Uterus (tissue), 2 donors: ENCODE results near the gene CXCL11.

Experiments used
- POLR2A ChIP-seq, 2 donors: fragments of 450-650 bp; IDR thresholded peaks; one replicate each; pipeline ENCODE4 v1.6.1; 2016; ENCODE audit warnings: antibody characterized with exemption in 2 of 2, mild to moderate bottlenecking in 1 of 2, moderate library complexity in 1 of 2
- TF ChIP-seq, protein P1 (sequence below), 4 experiments: fragments of 200-600 bp in 2 of 4; fragments of 450-650 bp in 2 of 4; sonication (generic) in 2 of 4; IDR thresholded peaks; one replicate each; pipeline ENCODE4 v1.5.1; 2016 to 2019; ENCODE audit warnings: antibody characterized with exemption in 4 of 4, mild to moderate bottlenecking in 2 of 4, moderate library complexity in 1 of 4

GRCh38 chr4:76011018-76011670, 24.7 kb downstream of the CXCL11 start:
- TF ChIP-seq, protein P1, sequence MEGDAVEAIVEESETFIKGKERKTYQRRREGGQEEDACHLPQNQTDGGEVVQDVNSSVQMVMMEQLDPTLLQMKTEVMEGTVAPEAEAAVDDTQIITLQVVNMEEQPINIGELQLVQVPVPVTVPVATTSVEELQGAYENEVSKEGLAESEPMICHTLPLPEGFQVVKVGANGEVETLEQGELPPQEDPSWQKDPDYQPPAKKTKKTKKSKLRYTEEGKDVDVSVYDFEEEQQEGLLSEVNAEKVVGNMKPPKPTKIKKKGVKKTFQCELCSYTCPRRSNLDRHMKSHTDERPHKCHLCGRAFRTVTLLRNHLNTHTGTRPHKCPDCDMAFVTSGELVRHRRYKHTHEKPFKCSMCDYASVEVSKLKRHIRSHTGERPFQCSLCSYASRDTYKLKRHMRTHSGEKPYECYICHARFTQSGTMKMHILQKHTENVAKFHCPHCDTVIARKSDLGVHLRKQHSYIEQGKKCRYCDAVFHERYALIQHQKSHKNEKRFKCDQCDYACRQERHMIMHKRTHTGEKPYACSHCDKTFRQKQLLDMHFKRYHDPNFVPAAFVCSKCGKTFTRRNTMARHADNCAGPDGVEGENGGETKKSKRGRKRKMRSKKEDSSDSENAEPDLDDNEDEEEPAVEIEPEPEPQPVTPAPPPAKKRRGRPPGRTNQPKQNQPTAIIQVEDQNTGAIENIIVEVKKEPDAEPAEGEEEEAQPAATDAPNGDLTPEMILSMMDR (IDR thresholded peaks at IDR 0.05): no peak
- no peak for TF ChIP-seq POLR2A (IDR thresholded peaks at IDR 0.05)
